ACC112 (cell line): ENCODE results near the gene NLRP1.

Experiments used
- H2AFZ ChIP-seq: fragments of 200-600 bp; sonication (generic); one replicate; pipeline ENCODE4 v1.6.0; 2017; ENCODE audit warnings: antibody characterized with exemption, low read length; ENCODE audit not compliant: unreplicated experiment
- H3K27ac ChIP-seq: fragments of 200-600 bp; sonication (generic); 2 replicates; pipeline ENCODE4 v1.5.1; 2014; ENCODE audit warnings: low read depth, mild to moderate bottlenecking, antibody characterized with exemption, low read length, moderate library complexity
- H3K27me3 ChIP-seq: fragments of 200-600 bp; sonication (generic); 2 replicates; pipeline ENCODE4 v1.6.1; 2014; ENCODE audit warnings: mild to moderate bottlenecking, antibody characterized with exemption, low read length, moderate library complexity, mixed read lengths; ENCODE audit not compliant: insufficient read depth
- H3K36me3 ChIP-seq: fragments of 200-600 bp; sonication (generic); 2 replicates; pipeline ENCODE4 v1.6.1; 2016; ENCODE audit warnings: mild to moderate bottlenecking, antibody characterized with exemption, low read length, moderate library complexity, mixed read lengths; ENCODE audit not compliant: insufficient read depth
- H3K4me1 ChIP-seq: fragments of 200-600 bp; sonication (generic); one replicate; pipeline ENCODE4 v1.6.1; 2016; ENCODE audit warnings: low read length, mixed read lengths; ENCODE audit not compliant: insufficient read depth, unreplicated experiment, control insufficient read depth
- H3K4me3 ChIP-seq: fragments of 200-600 bp; sonication (generic); 2 replicates; pipeline ENCODE4 v1.5.1; 2014; ENCODE audit warnings: mild to moderate bottlenecking, low read depth, low read length
- H3K79me2 ChIP-seq: fragments of 200-600 bp; sonication (generic); one replicate; pipeline ENCODE4 v1.6.0; 2016; ENCODE audit warnings: low read length; ENCODE audit not compliant: control insufficient read depth, unreplicated experiment, insufficient read depth

Gene NLRP1

GRCh38 chr17:5535436-5535835 is 48.9 kb downstream of the NLRP1 start:
- H3K36me3 ChIP-seq, result peaks cover 10% of the 10 kb centered on the region; the same call in 1 of the 2 replicates

GRCh38 chr17:5533486-5534315 is 50.6 kb downstream of the NLRP1 start:
- Histone ChIP-seq H3K27ac (no peak overlapping the region), H3K79me2 (no peaks in the 10 kb centered on the region), H2AFZ (no peak overlapping the region), H3K27me3 (no peaks in the 10 kb centered on the region), H3K4me1 (no peaks in the 10 kb centered on the region), H3K36me3 (peaks cover 7% of the 10 kb centered on the region; the same call in 1 of the 2 replicates), H3K4me3 (no peak overlapping the region)

More at GRCh38 chr17:5535436-5535835, 48.9 kb downstream of the NLRP1 start:
- H3K79me2 ChIP-seq, result no peaks in the 10 kb centered on the region
- H3K27ac ChIP-seq, result no peak overlapping the region
- no peak overlapping the region for H3K4me3 ChIP-seq
- no peaks in the 10 kb centered on the region for H3K27me3 ChIP-seq
- H2AFZ ChIP-seq, result no peak overlapping the region
- H3K4me1 ChIP-seq, result no peaks in the 10 kb centered on the region

DNA sequence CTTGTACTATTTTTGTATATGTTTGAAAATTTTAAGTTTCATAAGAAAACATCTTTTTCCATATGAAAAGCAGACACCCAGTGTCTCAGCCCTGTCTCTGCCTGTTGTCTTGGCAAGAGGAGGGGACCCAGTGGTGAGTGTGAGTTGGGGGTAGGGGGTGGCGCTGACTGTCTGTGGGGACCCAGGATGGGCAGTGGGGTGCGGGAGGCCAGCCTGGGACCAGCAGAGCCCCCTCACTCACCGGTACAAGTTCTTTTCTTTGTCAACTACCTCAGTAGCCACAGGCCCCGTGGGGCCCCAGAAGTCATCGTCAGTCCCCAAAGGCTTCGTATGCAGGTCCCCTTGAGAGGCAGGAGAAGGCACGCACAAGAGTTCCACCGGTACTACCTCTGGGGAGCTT is 51.7 kb downstream of the NLRP1 start:
- Histone ChIP-seq H3K4me1 (peaks cover 3% of the 10 kb centered on the region), H2AFZ (no peak overlapping the region), H3K4me3 (no peak overlapping the region), H3K79me2 (no peaks in the 10 kb centered on the region), H3K27ac (no peak overlapping the region), H3K36me3 (peaks cover 7% of the 10 kb centered on the region; the same call in 1 of the 2 replicates), H3K27me3 (no peaks in the 10 kb centered on the region)

DNA sequence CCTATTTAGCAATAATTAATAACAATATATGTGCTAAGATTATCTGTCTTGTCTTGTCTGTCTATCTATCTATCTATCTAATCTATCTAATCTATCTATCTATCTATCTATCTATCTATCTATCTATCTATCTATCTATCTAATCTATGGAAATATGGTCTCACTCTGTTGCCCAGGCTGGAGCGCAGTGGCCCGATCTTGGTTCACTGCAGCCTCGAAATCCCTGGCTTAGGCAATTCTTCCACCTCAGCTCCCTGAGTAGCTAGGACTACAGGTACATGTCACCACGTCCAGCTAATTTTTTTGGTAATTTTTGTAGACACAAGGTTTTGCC is 53.3 kb downstream of the NLRP1 start:
- Histone ChIP-seq H3K36me3 (peaks cover 11% of the 10 kb centered on the region; the same call in 1 of the 2 replicates), H3K4me1 (peaks cover 18% of the 10 kb centered on the region), H2AFZ (no peak overlapping the region), H3K79me2 (no peaks in the 10 kb centered on the region), H3K4me3 (no peak overlapping the region), H3K27ac (no peak overlapping the region), H3K27me3 (no peaks in the 10 kb centered on the region)

DNA sequence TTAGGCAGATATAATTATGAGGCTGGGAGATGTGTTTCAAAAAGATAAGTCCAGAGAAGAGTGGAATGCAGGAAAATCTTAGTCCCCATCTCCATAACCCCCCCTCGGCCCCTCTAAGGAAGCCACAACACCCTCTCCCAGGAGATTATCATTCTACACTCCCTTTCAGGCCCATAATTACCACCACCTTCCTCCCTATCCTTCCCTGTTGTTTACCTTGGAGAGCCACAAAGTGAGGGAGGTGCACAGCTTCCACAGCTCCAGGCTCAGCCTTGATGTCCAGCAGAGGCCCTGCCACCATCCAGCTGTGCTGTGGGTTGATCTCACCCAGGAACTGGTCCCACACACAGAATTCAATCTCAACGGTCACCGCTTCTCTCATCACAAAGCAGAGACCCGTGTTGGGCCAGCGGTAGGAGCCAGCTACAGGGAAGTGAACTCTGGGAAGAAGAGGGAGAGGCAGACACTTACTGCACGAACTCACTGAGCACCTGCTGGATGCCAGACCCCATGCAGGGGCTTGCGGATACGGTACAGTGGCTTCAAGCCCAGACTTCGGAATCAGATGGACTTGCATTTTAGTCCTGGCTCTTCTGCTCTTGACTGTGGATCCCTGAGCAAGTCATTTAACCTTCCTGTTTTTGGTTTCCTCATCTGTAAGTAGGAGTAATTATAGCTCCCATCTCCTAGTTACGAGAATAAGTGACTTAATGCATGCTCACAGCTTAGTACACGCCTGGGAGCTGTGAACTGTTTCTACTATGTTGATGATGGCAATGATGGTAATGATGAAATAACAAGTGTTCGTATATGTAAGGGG is 53.8 kb downstream of the NLRP1 start:
- Histone ChIP-seq H3K27ac (no peak overlapping the region), H3K4me3 (no peak overlapping the region), H3K4me1 (peaks cover 18% of the 10 kb centered on the region), H3K27me3 (no peaks in the 10 kb centered on the region), H2AFZ (no peak overlapping the region), H3K36me3 (peaks cover 10% of the 10 kb centered on the region; the same call in 1 of the 2 replicates), H3K79me2 (no peaks in the 10 kb centered on the region)

DNA sequence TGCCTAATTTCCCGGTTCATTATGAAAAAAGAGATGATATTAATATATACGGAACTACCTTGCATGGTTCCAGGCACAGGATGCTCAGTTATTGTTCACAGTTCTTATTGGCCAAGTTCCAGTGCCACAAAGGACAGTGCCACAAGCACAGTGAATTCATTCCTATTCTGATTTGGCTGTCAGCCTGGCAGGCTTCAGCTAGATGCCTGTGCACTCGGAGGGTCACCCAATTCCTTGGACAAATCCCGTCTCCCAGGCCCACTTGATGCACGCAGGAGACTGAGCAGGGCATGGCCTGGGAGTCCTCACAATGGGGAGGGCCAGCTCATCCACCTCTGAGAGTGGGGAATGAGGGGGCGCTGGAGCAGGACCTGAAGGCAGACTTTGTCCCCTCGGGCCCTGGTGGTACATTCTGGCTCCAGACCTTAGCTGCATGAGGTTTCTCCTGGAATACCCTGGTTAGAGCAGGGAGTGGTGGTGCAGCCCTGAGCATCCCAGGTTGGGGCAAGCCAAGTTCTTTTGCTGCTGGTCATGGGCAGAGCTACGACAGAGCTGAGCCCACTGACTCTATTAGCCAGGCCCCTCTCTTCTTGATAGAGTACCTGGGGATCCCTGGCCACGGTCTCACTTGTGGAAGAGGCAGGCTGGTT is 56.6 kb downstream of the NLRP1 start:
- Histone ChIP-seq H3K36me3 (peaks cover 23% of the 10 kb centered on the region; the same call in 1 of the 2 replicates), H3K4me3 (no peak overlapping the region), H3K27ac (peak overlapping the region; percentile 82), H3K27me3 (no peaks in the 10 kb centered on the region), H3K4me1 (peaks cover 18% of the 10 kb centered on the region), H3K79me2 (no peaks in the 10 kb centered on the region), H2AFZ (no peak overlapping the region)

- Histone ChIP-seq H2AFZ (no peak overlapping the region), H3K4me1 (peaks cover 18% of the 10 kb centered on the region), H3K4me3 (no peak overlapping the region), H3K36me3 (peaks cover 20% of the 10 kb centered on the region; the same call in 1 of the 2 replicates), H3K79me2 (no peaks in the 10 kb centered on the region), H3K27ac (peak overlapping the region; percentile 82), H3K27me3 (no peaks in the 10 kb centered on the region)
These were observed 57.3 kb downstream of the NLRP1 start for GRCh38 chr17:5526821-5527598.

- H3K27ac ChIP-seq, result no peak overlapping the region
- H3K27me3 ChIP-seq, result no peaks in the 10 kb centered on the region
- H3K36me3 ChIP-seq, result peaks cover 20% of the 10 kb centered on the region; the same call in 1 of the 2 replicates
- H2AFZ ChIP-seq, result no peak overlapping the region
- H3K4me3 ChIP-seq, result no peak overlapping the region
- H3K79me2 ChIP-seq, result no peaks in the 10 kb centered on the region
- peaks cover 18% of the 10 kb centered on the region for H3K4me1 ChIP-seq
These were observed 61.1 kb downstream of the NLRP1 start for GRCh38 chr17:5523249-5523648.

DNA sequence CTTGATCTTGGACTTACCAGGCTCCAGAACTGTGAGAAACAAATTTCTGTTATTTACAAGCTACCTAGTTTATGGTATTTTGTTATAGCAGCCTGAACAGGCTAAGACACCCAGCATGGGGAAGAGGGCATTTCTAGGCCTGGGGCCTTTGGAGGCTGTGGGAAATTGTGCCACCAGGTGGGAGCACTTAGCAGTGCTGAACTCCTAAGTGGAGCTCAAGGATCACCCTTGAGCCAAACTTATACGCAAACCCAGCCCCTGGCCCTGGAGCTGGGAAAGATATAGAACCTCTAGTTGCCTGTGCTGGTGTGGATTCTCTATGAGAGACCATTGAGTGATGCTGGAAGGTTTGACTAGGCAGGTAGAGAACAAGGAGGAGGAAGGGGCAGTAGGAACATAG is 61.8 kb downstream of the NLRP1 start:
- H3K36me3 ChIP-seq, result peaks cover 20% of the 10 kb centered on the region; the same call in 1 of the 2 replicates
- no peak overlapping the region for H3K27ac ChIP-seq
- no peaks in the 10 kb centered on the region for H3K79me2 ChIP-seq
- H2AFZ ChIP-seq, result no peak overlapping the region
- H3K27me3 ChIP-seq, result no peaks in the 10 kb centered on the region
- peaks cover 14% of the 10 kb centered on the region for H3K4me1 ChIP-seq
- H3K4me3 ChIP-seq, result no peak overlapping the region
